Measurements from ENCODE around the gene ARHGAP6.
"Not testable (repeated sequence)": the region's sequence is repeated elsewhere in the genome, so short reads cannot be mapped to it uniquely, and the experiment has no call there.

DNA sequence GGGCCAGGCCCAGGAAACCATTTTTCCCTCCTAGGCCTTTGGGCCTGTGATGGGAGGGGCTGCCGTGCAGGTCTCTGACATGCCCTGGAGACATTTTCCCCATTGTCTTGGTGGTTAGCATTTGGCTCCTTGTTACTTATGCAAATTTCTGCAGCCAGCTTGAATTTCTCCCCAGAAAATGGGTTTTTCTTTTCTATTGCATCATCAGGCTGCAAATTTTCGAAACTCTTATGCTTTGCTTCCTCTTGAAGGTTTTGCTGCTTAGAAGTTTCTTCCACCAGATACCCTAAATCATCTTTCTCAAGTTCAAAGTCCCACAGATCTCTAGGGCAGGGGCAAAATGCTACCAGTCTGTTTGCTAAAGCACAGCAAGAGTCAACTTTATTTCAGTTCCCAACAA, 430.3 kb downstream of the ARHGAP6 start:
- TF ChIP-seq, protein P1, sequence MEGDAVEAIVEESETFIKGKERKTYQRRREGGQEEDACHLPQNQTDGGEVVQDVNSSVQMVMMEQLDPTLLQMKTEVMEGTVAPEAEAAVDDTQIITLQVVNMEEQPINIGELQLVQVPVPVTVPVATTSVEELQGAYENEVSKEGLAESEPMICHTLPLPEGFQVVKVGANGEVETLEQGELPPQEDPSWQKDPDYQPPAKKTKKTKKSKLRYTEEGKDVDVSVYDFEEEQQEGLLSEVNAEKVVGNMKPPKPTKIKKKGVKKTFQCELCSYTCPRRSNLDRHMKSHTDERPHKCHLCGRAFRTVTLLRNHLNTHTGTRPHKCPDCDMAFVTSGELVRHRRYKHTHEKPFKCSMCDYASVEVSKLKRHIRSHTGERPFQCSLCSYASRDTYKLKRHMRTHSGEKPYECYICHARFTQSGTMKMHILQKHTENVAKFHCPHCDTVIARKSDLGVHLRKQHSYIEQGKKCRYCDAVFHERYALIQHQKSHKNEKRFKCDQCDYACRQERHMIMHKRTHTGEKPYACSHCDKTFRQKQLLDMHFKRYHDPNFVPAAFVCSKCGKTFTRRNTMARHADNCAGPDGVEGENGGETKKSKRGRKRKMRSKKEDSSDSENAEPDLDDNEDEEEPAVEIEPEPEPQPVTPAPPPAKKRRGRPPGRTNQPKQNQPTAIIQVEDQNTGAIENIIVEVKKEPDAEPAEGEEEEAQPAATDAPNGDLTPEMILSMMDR (IDR thresholded peaks at IDR 0.05; ENCODE audit: insufficient read depth, low read length), result not testable (repeated sequence)
- TF ChIP-seq, protein P2, sequence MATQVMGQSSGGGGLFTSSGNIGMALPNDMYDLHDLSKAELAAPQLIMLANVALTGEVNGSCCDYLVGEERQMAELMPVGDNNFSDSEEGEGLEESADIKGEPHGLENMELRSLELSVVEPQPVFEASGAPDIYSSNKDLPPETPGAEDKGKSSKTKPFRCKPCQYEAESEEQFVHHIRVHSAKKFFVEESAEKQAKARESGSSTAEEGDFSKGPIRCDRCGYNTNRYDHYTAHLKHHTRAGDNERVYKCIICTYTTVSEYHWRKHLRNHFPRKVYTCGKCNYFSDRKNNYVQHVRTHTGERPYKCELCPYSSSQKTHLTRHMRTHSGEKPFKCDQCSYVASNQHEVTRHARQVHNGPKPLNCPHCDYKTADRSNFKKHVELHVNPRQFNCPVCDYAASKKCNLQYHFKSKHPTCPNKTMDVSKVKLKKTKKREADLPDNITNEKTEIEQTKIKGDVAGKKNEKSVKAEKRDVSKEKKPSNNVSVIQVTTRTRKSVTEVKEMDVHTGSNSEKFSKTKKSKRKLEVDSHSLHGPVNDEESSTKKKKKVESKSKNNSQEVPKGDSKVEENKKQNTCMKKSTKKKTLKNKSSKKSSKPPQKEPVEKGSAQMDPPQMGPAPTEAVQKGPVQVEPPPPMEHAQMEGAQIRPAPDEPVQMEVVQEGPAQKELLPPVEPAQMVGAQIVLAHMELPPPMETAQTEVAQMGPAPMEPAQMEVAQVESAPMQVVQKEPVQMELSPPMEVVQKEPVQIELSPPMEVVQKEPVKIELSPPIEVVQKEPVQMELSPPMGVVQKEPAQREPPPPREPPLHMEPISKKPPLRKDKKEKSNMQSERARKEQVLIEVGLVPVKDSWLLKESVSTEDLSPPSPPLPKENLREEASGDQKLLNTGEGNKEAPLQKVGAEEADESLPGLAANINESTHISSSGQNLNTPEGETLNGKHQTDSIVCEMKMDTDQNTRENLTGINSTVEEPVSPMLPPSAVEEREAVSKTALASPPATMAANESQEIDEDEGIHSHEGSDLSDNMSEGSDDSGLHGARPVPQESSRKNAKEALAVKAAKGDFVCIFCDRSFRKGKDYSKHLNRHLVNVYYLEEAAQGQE (IDR thresholded peaks at IDR 0.05; ENCODE audit: insufficient replicate concordance, low read depth), result not testable (repeated sequence)
- TF ChIP-seq POLR2AphosphoS5 (IDR thresholded peaks at IDR 0.05; ENCODE audit: low read depth); GABPA (IDR thresholded peaks at IDR 0.05; ENCODE audit: low read depth); SPI1 (IDR thresholded peaks at IDR 0.05; ENCODE audit: borderline replicate concordance, low read depth): not testable (repeated sequence)

Data from HL-60 (cell line).